Lower lobe of right lung (tissue), 2 donors: ENCODE measurements around the gene UGT2B15. TPM values are rescaled to one million over a fixed set of nuclear protein-coding genes. Genes with fewer than 3 reads are reported as not detected.
A peak's percentile ranks its signal among the peaks of the same experiment; 100 is the strongest.
"Not testable (repeated sequence)": the region's sequence is repeated elsewhere in the genome, so short reads cannot be mapped to it uniquely, and the experiment has no call there.

ENCODE experiments used
- ATAC-seq, 2 donors: fragments of 200-7000 bp; cut with Tn5 transposase; one replicate each; pipeline ENCODE4 v1.9.1; 2020 to 2022; ENCODE audit warnings: mild to moderate bottlenecking in 2 of 2, moderate library complexity in 2 of 2
- DNase-seq: peaks from one replicate; pipeline ENCODE4 v3.0.0-alpha.2; 2020
- H3K27ac ChIP-seq: fragments of 200-600 bp; one replicate; pipeline ENCODE4 v1.8.0; 2022
- H3K27me3 ChIP-seq: fragments of 200-600 bp; one replicate; pipeline ENCODE4 v1.8.0; 2022; ENCODE audit warnings: low read depth
- H3K36me3 ChIP-seq: fragments of 200-600 bp; one replicate; pipeline ENCODE4 v1.8.0; 2022; ENCODE audit warnings: mild to moderate bottlenecking
- H3K4me1 ChIP-seq: fragments of 200-600 bp; one replicate; pipeline ENCODE4 v1.8.0; 2022
- H3K4me3 ChIP-seq: fragments of 200-600 bp; one replicate; pipeline ENCODE4 v1.8.0; 2022; ENCODE audit warnings: mild to moderate bottlenecking
- H3K9me3 ChIP-seq: fragments of 200-600 bp; one replicate; pipeline ENCODE4 v1.8.0; 2022
- intact Hi-C: fragments of 100-400 bp; cut with DNase I; formaldehyde crosslinking; loops from one replicate; pipeline ENCODE4 v1.11.0; 2022
- total RNA-seq: library from RNA; stranded (reverse); fragmentation: NEBNext Ultra II Directional; extraction: Animal tissue kit (Norgen Biotek cat#: 25700); gene quantifications from one replicate; pipeline ENCODE4 v1.2.1, GENCODE V29; 2021
- TF ChIP-seq, protein P1 (sequence below): fragments of 200-600 bp; IDR thresholded peaks from one replicate; pipeline ENCODE4 v1.8.0; 2022; ENCODE audit warnings: antibody characterized with exemption, mild to moderate bottlenecking
- donor health status: DM: no; HTN: yes; CAD: no; lungs with severe emphysema.

UGT2B15 gene
- total RNA-seq, 1 donor from 2014 or later = not detected

DNA sequence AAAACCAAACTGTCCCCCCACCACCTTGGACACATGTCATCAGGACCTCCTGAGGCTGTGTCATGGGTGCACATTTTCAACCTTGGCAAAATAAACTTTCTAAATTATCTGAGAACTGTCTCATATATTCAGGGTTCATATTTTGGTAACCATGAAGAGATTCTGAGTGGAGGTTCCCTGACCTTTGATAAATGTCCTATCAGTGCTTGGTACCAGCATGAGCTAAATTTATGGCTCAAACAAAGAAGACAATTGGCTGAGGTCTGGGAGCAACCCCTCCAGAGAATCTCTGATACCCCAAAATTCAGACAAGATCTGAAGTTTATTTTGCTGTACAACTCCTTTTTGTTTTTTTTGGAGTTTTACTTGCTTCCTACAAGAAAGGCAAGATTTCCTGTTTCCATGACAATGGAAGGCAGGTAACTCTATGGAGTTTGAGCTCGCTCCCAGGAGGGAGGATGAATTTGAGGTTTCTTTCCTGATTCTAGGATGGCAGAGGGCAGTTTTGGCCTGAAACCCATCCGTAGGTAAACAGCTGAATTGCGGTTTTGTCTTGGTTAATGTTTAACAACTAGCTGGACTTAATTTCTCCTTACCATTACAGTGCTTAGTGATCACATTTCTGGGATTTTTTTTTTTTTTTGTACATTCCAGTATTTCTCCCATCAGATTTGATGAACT, 14.5 kb downstream of the UGT2B15 start:
- intact Hi-C loops = no loop called here
- H3K4me3 ChIP-seq = no peak overlapping the region
- DNase-seq = no peak
- H3K4me1 ChIP-seq = no peaks in the 10 kb centered on the region
- no peaks in the 10 kb centered on the region for H3K27me3 ChIP-seq
- no peaks in the 10 kb centered on the region for H3K36me3 ChIP-seq
- no peaks in the 10 kb centered on the region for H3K9me3 ChIP-seq
- no peak for ATAC-seq
- H3K27ac ChIP-seq = no peak overlapping the region
- TF ChIP-seq, protein P1, sequence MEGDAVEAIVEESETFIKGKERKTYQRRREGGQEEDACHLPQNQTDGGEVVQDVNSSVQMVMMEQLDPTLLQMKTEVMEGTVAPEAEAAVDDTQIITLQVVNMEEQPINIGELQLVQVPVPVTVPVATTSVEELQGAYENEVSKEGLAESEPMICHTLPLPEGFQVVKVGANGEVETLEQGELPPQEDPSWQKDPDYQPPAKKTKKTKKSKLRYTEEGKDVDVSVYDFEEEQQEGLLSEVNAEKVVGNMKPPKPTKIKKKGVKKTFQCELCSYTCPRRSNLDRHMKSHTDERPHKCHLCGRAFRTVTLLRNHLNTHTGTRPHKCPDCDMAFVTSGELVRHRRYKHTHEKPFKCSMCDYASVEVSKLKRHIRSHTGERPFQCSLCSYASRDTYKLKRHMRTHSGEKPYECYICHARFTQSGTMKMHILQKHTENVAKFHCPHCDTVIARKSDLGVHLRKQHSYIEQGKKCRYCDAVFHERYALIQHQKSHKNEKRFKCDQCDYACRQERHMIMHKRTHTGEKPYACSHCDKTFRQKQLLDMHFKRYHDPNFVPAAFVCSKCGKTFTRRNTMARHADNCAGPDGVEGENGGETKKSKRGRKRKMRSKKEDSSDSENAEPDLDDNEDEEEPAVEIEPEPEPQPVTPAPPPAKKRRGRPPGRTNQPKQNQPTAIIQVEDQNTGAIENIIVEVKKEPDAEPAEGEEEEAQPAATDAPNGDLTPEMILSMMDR = no peak

DNA sequence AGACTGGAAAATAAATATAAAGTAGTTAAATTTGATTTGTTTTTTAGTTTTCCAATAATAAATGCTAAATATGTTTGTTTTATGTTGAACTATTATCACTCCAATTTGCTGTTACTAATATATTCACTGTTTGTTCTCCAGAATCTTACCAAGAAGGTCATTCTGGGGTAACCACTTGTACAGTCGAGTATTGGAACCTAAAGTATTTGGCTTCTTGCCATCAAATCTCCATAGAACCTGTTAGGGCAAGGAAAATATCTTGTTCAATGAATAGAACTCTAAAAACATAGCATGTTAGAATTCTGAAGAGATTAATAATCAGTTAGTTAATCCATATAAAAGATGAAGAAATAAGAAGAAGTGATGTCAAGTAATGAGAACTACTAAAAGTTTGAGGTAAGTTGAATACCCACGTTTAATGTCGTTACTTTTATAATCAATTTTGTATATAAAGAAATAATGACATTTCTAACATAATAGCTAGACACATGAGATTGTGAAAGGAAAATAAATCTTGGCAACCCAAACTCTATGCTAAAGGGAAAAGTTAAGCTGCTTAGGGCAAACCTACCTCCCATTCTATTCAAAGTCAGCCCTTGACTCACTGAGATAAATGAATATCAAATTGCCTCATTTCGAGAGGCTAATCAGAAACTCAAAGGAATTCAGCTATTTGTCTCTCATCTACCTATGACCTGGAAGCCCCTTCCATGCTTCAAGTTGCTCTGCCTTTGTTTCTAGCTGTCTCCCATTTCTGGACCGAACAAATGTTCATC, 15.3 kb downstream of the UGT2B15 start:
- Histone ChIP-seq H3K36me3 (no peaks in the 10 kb centered on the region), H3K4me3 (no peak overlapping the region), H3K27ac (no peak overlapping the region), H3K4me1 (no peaks in the 10 kb centered on the region), H3K27me3 (no peaks in the 10 kb centered on the region), H3K9me3 (no peaks in the 10 kb centered on the region)
- TF ChIP-seq, protein P1 = no peak
- intact Hi-C loops = no loop called here
- DNase-seq (no peak), ATAC-seq (peak in 1 of 2 donors; percentile 32)

DNA sequence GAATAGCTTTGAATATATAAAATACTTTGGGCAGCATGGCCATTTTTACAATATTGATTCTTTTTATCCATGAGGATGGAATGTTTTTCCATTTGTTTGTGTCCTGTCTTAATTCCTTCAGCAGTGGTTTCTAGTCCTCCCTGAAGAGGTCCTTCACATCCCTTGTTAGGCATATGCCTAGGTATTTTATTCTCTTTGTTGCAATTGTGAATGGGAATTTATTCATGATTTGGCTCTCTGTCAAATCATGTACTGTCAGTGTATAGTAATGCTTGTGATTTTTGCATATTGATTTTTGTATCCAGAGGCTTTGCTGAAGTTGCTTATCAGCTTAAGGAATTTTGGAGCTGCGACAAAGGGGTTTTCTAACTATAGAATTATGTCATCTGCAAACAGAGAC, 18.5 kb downstream of the UGT2B15 start:
- H3K36me3 ChIP-seq = no peaks in the 10 kb centered on the region
- H3K4me3 ChIP-seq = no peak overlapping the region
- ATAC-seq (no peak), DNase-seq (no peak)
- intact Hi-C loops = no loop called here
- H3K4me1 ChIP-seq = no peaks in the 10 kb centered on the region
- H3K27ac ChIP-seq = no peak overlapping the region
- no peaks in the 10 kb centered on the region for H3K9me3 ChIP-seq
- TF ChIP-seq, protein P1 = no peak
- H3K27me3 ChIP-seq = no peaks in the 10 kb centered on the region

DNA sequence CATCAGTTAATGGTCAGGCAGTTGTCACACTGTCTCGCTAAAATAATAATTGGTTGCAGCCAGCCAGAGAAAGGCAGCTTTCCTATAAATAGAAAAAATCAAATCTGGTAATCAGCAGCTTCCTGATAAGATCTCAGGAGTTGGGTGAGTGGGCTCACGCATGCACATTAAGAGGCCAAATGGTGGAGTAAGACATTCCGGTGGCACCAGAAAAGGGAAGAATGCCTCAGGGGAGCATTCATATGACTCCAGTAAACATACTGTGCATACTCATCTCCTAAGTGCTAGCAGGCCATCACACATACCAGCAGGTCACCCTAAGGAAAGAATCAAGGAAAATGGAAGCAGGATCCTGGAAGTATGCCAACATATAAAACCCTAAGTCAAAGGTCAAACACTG, 40.1 kb downstream of the UGT2B15 start:
- no peaks in the 10 kb centered on the region for H3K27me3 ChIP-seq
- no peak overlapping the region for H3K4me3 ChIP-seq
- no peaks in the 10 kb centered on the region for H3K36me3 ChIP-seq
- no peak overlapping the region for H3K27ac ChIP-seq
- intact Hi-C loops = no loop called here
- H3K4me1 ChIP-seq = no peaks in the 10 kb centered on the region
- no peaks in the 10 kb centered on the region for H3K9me3 ChIP-seq
- ATAC-seq (no peak), DNase-seq (no peak)
- TF ChIP-seq, protein P1 = no peak

DNA sequence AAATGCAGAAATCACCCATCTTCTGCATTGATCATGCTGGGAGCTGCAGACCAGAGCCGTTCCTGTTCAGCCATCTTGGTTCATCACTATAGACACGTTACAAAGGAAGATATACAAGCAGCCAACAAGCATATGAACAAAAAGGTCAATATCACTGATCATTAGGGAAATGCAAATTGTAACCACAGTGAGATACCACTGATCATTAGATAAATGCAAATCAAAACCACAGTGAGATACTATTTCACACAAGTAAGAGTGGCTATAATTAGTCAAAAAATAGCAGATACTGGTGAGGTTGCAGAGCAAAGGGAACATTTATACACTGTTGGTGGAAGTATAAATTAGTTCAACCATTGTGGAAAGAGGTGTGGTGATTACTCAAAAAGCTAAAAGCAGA, 47.7 kb downstream of the UGT2B15 start:
- H3K27ac ChIP-seq, H3K4me1 ChIP-seq, H3K36me3 ChIP-seq, intact Hi-C loops, H3K4me3 ChIP-seq, DNase-seq, H3K27me3 ChIP-seq, ATAC-seq, H3K9me3 ChIP-seq: not testable (repeated sequence)
